ENCODE data around the gene TMEM121B.

Gene TMEM121B

DNA sequence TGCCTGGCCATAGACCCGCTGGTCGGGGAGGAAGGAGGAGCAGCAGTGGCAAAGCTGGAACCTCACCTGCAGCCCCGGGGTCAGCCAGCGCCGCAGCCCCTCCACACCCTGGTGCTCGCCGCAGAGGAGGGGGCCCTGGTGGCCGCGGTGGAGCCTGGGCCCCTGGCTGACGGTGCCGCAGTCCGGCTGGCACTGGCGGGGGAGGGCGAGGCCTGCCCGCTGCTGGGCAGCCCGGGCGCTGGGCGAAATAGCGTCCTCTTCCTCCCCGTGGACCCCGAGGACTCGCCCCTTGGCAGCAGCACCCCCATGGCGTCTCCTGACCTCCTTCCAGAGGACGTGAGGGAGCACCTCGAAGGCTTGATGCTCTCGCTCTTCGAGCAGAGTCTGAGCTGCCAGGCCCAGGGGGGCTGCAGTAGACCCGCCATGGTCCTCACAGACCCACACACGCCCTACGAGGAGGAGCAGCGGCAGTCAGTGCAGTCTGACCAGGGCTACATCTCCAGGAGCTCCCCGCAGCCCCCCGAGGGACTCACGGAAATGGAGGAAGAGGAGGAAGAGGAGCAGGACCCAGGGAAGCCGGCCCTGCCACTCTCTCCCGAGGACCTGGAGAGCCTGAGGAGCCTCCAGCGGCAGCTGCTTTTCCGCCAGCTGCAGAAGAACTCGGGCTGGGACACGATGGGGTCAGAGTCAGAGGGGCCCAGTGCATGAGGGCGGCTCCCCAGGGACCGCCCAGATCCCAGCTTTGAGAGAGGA is 11.9 kb downstream of the TMEM121B start:
- no peak for TF ChIP-seq CTCF (conservative IDR thresholded peaks at IDR 0.05)
- no peak overlapping the region for H3K27ac ChIP-seq

- no peak for TF ChIP-seq CTCF (conservative IDR thresholded peaks at IDR 0.05)
- no peak overlapping the region for H3K27ac ChIP-seq
Measured at GRCh38 chr22:17108256-17109112, 12.7 kb downstream of the TMEM121B start.

DNA sequence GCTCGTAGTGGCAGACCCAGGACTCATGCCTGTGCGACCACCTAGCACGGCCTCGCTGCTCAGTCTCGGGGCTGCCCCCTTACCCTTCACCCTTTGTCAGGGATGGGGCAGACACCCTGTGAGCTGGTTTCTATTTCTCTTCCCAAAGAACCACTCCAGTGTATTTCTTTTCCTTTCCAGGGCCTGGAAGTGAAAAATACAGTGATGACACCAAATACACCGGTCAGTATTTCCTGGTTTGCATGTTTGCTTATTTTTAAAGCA is 13.7 kb downstream of the TMEM121B start:
- no peak overlapping the region for H3K27ac ChIP-seq
- no peak for TF ChIP-seq CTCF (conservative IDR thresholded peaks at IDR 0.05)

GRCh38 chr22:17106785-17107546 is 14.2 kb downstream of the TMEM121B start:
- TF ChIP-seq CTCF (conservative IDR thresholded peaks at IDR 0.05), result no peak
- H3K27ac ChIP-seq, result no peak overlapping the region

- no peak for TF ChIP-seq CTCF (conservative IDR thresholded peaks at IDR 0.05)
- no peak overlapping the region for H3K27ac ChIP-seq
Measured at GRCh38 chr22:17106161-17106784, 14.9 kb downstream of the TMEM121B start.

GRCh38 chr22:17105143-17106129 is 15.7 kb downstream of the TMEM121B start:
- TF ChIP-seq CTCF (conservative IDR thresholded peaks at IDR 0.05), result no peak
- no peak overlapping the region for H3K27ac ChIP-seq

All from VCaP (cell line).